K562 (cell line): Measurements from ENCODE around the gene RNF166. TPM values are rescaled to one million over a fixed set of nuclear protein-coding genes. Genes with fewer than 3 reads are reported as not detected.

Source experiments
- ATAC-seq: fragments of 200-7000 bp; cut with Tn5 transposase; 3 replicates; pipeline ENCODE4 v1.9.1; 2020; ENCODE audit warnings: moderate library complexity
- BruUV-seq: library from RNA; stranded (reverse); fragments of 400-500 nt; replicated peaks from 2 replicates; lab custom pipeline; 2021; lab: Mats Ljungman, UMichigan
- CTCF ChIA-PET: fragments of 300-600 bp; formaldehyde crosslinking; extraction: SDS; loops from one replicate; lab custom pipeline; 2021; ENCODE audit warnings: low intra/inter-chr PET ratio; lab: Yijun Ruan, JAX
- POLR2A ChIA-PET: fragments of 300-600, 350-650 bp; sonication (Branson Sonifier 250); formaldehyde crosslinking; extraction: SDS; loops from one replicate; lab custom pipeline; 2021; ENCODE audit warnings: antibody characterized with exemption, inconsistent platforms; lab: Yijun Ruan, JAX
- DNase-seq, 4 experiments: peaks; one replicate each; pipeline versions ENCODE4 v3.0.0 to v3.0.0-alpha.2; 2011 to 2018; ENCODE audit warnings: low spot score in 3 of 4, mixed read lengths in 3 of 4; ENCODE audit errors: extremely low read depth in 1 of 4
- FAIRE-seq: peaks from 2 replicates; lab custom pipeline; 2011; peaks lifted over from hg19 to GRCh38; lab: Jason Lieb, UNC
- H2AFZ ChIP-seq: 2 replicates; pipeline ENCODE4 v1.6.0; 2011; ENCODE audit warnings: low read depth, low read length, control low read depth, inconsistent platforms
- H3K27ac ChIP-seq: fragments of 200-600 bp; 3 replicates; pipeline ENCODE4 v1.8.0; 2011; ENCODE audit warnings: low read depth, mild to moderate bottlenecking, control low read depth, inconsistent platforms, low read length, moderate library complexity, mixed read lengths; ENCODE audit errors: extremely low read depth
- H3K27me3 ChIP-seq, 2 experiments: fragments of 300-600 bp in 1 of 2; 2 replicates in 1 of 2; 3 replicates in 1 of 2; pipeline versions ENCODE4 v1.6.0 to v1.8.0; 2011; ENCODE audit warnings: inconsistent platforms in 2 of 2, low read length in 2 of 2, mild to moderate bottlenecking in 1 of 2, mixed read lengths in 1 of 2, moderate library complexity in 1 of 2; ENCODE audit not compliant: control insufficient read depth in 2 of 2, insufficient read depth in 2 of 2
- H3K36me3 ChIP-seq: fragments of 300-600 bp; 3 replicates; pipeline ENCODE4 v1.8.0; 2011; ENCODE audit warnings: mild to moderate bottlenecking, low read length, inconsistent platforms; ENCODE audit not compliant: control insufficient read depth, insufficient read depth
- H3K4me1 ChIP-seq, 2 experiments: fragments of 200-600 bp in 1 of 2; replicated peaks in 1 of 2; 2 replicates in 1 of 2; 3 replicates in 1 of 2; pipeline versions ENCODE4 v1.5.1 to v1.8.0; 2011; ENCODE audit warnings: inconsistent platforms in 2 of 2, low read length in 2 of 2, mild to moderate bottlenecking in 1 of 2, mixed read lengths in 1 of 2, moderate library complexity in 1 of 2; ENCODE audit not compliant: control insufficient read depth in 2 of 2, insufficient read depth in 2 of 2
- H3K4me2 ChIP-seq: 2 replicates; pipeline ENCODE4 v1.6.1; 2011; ENCODE audit warnings: low read length, control low read depth, inconsistent platforms, mixed read lengths; ENCODE audit not compliant: insufficient read depth
- H3K4me3 ChIP-seq: fragments of 200-600 bp; sonication (generic), shearing (Covaris generic); 2 replicates; pipeline ENCODE4 v1.5.1; 2016; ENCODE audit warnings: control low read depth, inconsistent platforms
- H3K79me2 ChIP-seq: fragments of 200-600 bp; 3 replicates; pipeline ENCODE4 v1.8.0; 2011; ENCODE audit warnings: low read length, inconsistent platforms; ENCODE audit not compliant: control insufficient read depth, insufficient read depth
- H3K9ac ChIP-seq, 2 experiments: 2 replicates each; pipeline versions ENCODE4 v1.6.0 to v1.6.1; 2011; ENCODE audit warnings: low read depth in 2 of 2, low read length in 2 of 2, control low read depth in 1 of 2, inconsistent platforms in 1 of 2, mild to moderate bottlenecking in 1 of 2, mixed read lengths in 1 of 2; ENCODE audit not compliant: insufficient read depth in 1 of 2
- H3K9me1 ChIP-seq: one replicate; pipeline ENCODE4 v1.6.0; 2011; ENCODE audit warnings: inconsistent platforms, mild to moderate bottlenecking, low read length, moderate library complexity; ENCODE audit not compliant: control insufficient read depth, insufficient read depth
- H3K9me3 ChIP-seq: replicated peaks from 2 replicates; pipeline ENCODE4 v1.5.1; 2011; ENCODE audit warnings: low read depth, low read length, inconsistent platforms; ENCODE audit not compliant: control insufficient read depth, insufficient read depth
- H4K20me1 ChIP-seq: replicated peaks from 2 replicates; pipeline ENCODE4 v1.6.1; 2011; ENCODE audit warnings: low read length, inconsistent platforms, mixed read lengths; ENCODE audit not compliant: control insufficient read depth, insufficient read depth
- DDX20 ChIP-seq: fragments of 450-650 bp; IDR thresholded peaks from 2 replicates; pipeline ENCODE4 v1.6.1; 2016; ENCODE audit warnings: missing genetic modification characterization, low read depth, mild to moderate bottlenecking, missing compliant biosample characterization, moderate library complexity
- FOXP1 ChIP-seq: sonication (generic); formaldehyde crosslinking; IDR thresholded peaks from 2 replicates; pipeline ENCODE4 v1.8.0; 2022; ENCODE audit warnings: mild to moderate bottlenecking, missing genetic modification reagents
- NFIC ChIP-seq: fragments of 450-650 bp; IDR thresholded peaks from 2 replicates; pipeline ENCODE4 v1.6.1; 2017; ENCODE audit warnings: mild to moderate bottlenecking, inconsistent platforms
- SIRT6 ChIP-seq: IDR thresholded peaks from one replicate; pipeline ENCODE4 v1.6.1; 2012; ENCODE audit warnings: low read depth, mild to moderate bottlenecking, control low read depth, inconsistent platforms, low read length, moderate library complexity
- SMARCA4 ChIP-seq: fragments of 450-650 bp; IDR thresholded peaks from 2 replicates; pipeline ENCODE4 v1.6.1; 2016
- TOE1 ChIP-seq, 2 experiments: fragments of 450-650 bp in 1 of 2; sonication (generic) in 1 of 2; formaldehyde crosslinking in 1 of 2; IDR thresholded peaks; 2 replicates each; pipeline versions ENCODE4 v1.7.1 to v1.8.0; 2016 to 2022; ENCODE audit warnings: borderline replicate concordance in 2 of 2, mild to moderate bottlenecking in 2 of 2, antibody characterized with exemption in 1 of 2, inconsistent platforms in 1 of 2, low read depth in 1 of 2, missing genetic modification reagents in 1 of 2, moderate library complexity in 1 of 2
- USF1 ChIP-seq: sonication (generic); formaldehyde crosslinking; IDR thresholded peaks from 2 replicates; pipeline ENCODE4 v1.9.0; 2022; ENCODE audit warnings: mild to moderate bottlenecking, missing genetic modification reagents
- ZNF134 ChIP-seq: fragments of 250-450 bp; sonication (Bioruptor Pico); conservative IDR thresholded peaks from 2 replicates; pipeline ENCODE4 v1.4.0; 2020
- ZNF143 ChIP-seq: sonication (generic); formaldehyde crosslinking; IDR thresholded peaks from 2 replicates; pipeline ENCODE4 v1.9.0; 2022; ENCODE audit warnings: mild to moderate bottlenecking, missing genetic modification reagents
- ZNF316 ChIP-seq: fragments of 450-650 bp; IDR thresholded peaks from 2 replicates; pipeline ENCODE4 v1.6.1; 2016
- ZNF318 ChIP-seq, 2 experiments: fragments of 450-650 bp; IDR thresholded peaks; 2 replicates each; pipeline ENCODE4 v1.6.1; 2016; ENCODE audit warnings: mild to moderate bottlenecking in 2 of 2, borderline replicate concordance in 1 of 2, low read depth in 1 of 2, moderate library complexity in 1 of 2
- WGBS: fragments of 100-300 bp; shearing (Covaris generic); methylation state at CpG from one replicate; pipeline ENCODE4 v1.1.6; 2016; ENCODE audit warnings: low coverage, mixed read lengths; ENCODE audit not compliant: insufficient coverage; ENCODE audit errors: missing lambda C conversion rate; 5-methylcytosine and 5-hydroxymethylcytosine counted together
- in situ Hi-C: fragments of 300-500 bp; cut with MboI; formaldehyde crosslinking; loops from 4 replicates; pipeline ENCODE4 v1.15.0; 2018; ENCODE audit warnings: inconsistent platforms, mixed read lengths
- intact Hi-C: fragments of 100-400 bp; cut with micrococcal nuclease; formaldehyde crosslinking; loops from 2 replicates; pipeline ENCODE4 v1.14.2; 2022
- polyA plus RNA-seq, 8 experiments: library from polyadenylated mRNA; depleted of rRNA in 4 of 8; stranded (reverse) in 5 of 8; unstranded in 3 of 8; fragments of >200 nt; fragmentation: Nextera tagmentation in 2 of 8; fragmentation: Illumina TruSeq in 1 of 8; extraction: Ambion mirVana in 2 of 8; extraction: Trizol in 1 of 8; gene quantifications; 2 replicates each; pipeline versions ENCODE4 v1.2.1 to v1.2.3, GENCODE V29; 2011 to 2014; ENCODE audit warnings: inconsistent platforms in 1 of 8, missing spikeins in 1 of 8
- total RNA-seq, 7 experiments: library from RNA; depleted of rRNA in 6 of 7; stranded (reverse); fragments of >200 nt in 6 of 7; fragmentation: Illumina TruSeq in 2 of 7; extraction: Trizol in 2 of 7; gene quantifications; 2 replicates each; pipeline versions ENCODE4 v1.2.1 to v1.2.3, GENCODE V29; 2011 to 2021; ENCODE audit warnings: low replicate concordance in 1 of 7

RNF166 gene
- total and polyA plus RNA-seq, 9 of the 15 experiments (the other 6 are each of a cell fraction or from before 2014, with no cell fraction given) = 0.56 to 60.3 (median 19.5) TPM

GRCh38 chr16:88706965-88707826 lies 988 bp upstream of the RNF166 start:
- Histone ChIP-seq H3K79me2 (peaks cover 85% of the 10 kb centered on the region), H3K36me3 (peaks cover 59% of the 10 kb centered on the region; the same call in 2 of the 3 replicates), H4K20me1 (peaks cover 22% of the 10 kb centered on the region; the same call in 1 of the 2 replicates), H3K4me1 (peaks cover 6 to 76% of the 10 kb centered on the region in 2 experiments; a peak in 4 of 5 replicates), H3K9me1 (peaks cover 3% of the 10 kb centered on the region), H3K4me2 (peak overlapping the region; percentile 90), H2AFZ (peak overlapping the region; percentile 77; the same call in 1 of the 2 replicates), H3K4me3 (peak overlapping the region; percentile 98), H3K9me3 (no peaks in the 10 kb centered on the region), H3K27me3 (no peaks in the 10 kb centered on the region), H3K27ac (peak overlapping the region; percentile 65), H3K9ac (peak overlapping the region; percentile 86 to 99)
- DNase-seq = peak in 2 of 4 experiments; percentile 58 to 59
- peak; percentile 83 for FAIRE-seq
- ChIA-PET CTCF (no interaction called here), POLR2A (interaction anchor here (0.6 to 1.3 kb wide), 6 partner anchors 9 to 151 kb away, joined by 3 to 7 read pairs (median 4); no protein-coding TSS in a partner anchor)
- intact Hi-C loops (loop anchor here (5.0 kb wide), 1 partner anchor 45 kb away; the partner anchor contains the start of gene MVD), in situ Hi-C loops (no loop called here)
- ATAC-seq = peak; percentile 4; the same call in 2 of the 3 replicates
- BruUV-seq = no TSS peak
- 5% methylated on average over 17 of the region's 17 CpGs for WGBS
- peak; percentile 36; the same call in 1 of the 2 replicates for TF ChIP-seq USF1 (CRISPR knock-in tag)
- no peak for TF ChIP-seq DDX20
- peak; percentile 56 for TF ChIP-seq NFIC
- no peak for TF ChIP-seq ZNF134 (CRISPR knock-in tag)
- 0 out of 2 replicates have a peak, but pooled peaks have one; percentile 51 for TF ChIP-seq ZNF143
- 0 out of 2 replicates have a peak, but pooled peaks have one; percentile 29 for TF ChIP-seq ZNF316
- TF ChIP-seq FOXP1 = 0 out of 2 replicates have a peak, but pooled peaks have one; percentile 52
- no peak for TF ChIP-seq SIRT6
- TF ChIP-seq SMARCA4 = no peak
- no peak for TF ChIP-seq ZNF318 (IDR thresholded peaks at IDR 0.05; ENCODE audit: borderline replicate concordance in 1 of 2, low read depth in 1 of 2)
- TF ChIP-seq TOE1 (IDR thresholded peaks at IDR 0.05; ENCODE audit: borderline replicate concordance) = no peak
- no peak for TF ChIP-seq TOE1 (CRISPR knock-in tag; IDR thresholded peaks at IDR 0.05; ENCODE audit: borderline replicate concordance, low read depth)
